Stimulated activated CD8-positive, alpha-beta memory T cell treated with anti-CD3 and anti-CD28 coated beads, Interleukin-4, amount 100 ng/mL, for 4 hours (primary cell): Measurements from ENCODE around the gene DIP2C.

ENCODE experiments used
- DNase-seq, 2 donors: peaks; one replicate each; pipeline ENCODE4 v3.0.0-alpha.2; 2020; ENCODE audit warnings: low read depth in 2 of 2, low spot score in 1 of 2

Gene DIP2C

GRCh38 chr10:506451-507354 lies 182.8 kb downstream of the DIP2C start:
- no peak for DNase-seq

GRCh38 chr10:505419-505818 lies 184.0 kb downstream of the DIP2C start:
- DNase-seq = no peak

- DNase-seq = no peak
Observed at GRCh38 chr10:504806-505205, 184.7 kb downstream of the DIP2C start.

GRCh38 chr10:504121-504611 lies 185.3 kb downstream of the DIP2C start:
- DNase-seq = no peak

GRCh38 chr10:501596-501995 lies 187.9 kb downstream of the DIP2C start:
- no peak for DNase-seq

- no peak for DNase-seq
Observed at GRCh38 chr10:500876-501275, 188.6 kb downstream of the DIP2C start.

- DNase-seq = no peak
Observed at GRCh38 chr10:499991-500390, 189.5 kb downstream of the DIP2C start.

GRCh38 chr10:498760-499435 lies 190.6 kb downstream of the DIP2C start:
- no peak for DNase-seq

GRCh38 chr10:497898-498451 lies 191.5 kb downstream of the DIP2C start:
- no peak for DNase-seq

GRCh38 chr10:497289-497688 lies 192.2 kb downstream of the DIP2C start:
- DNase-seq = no peak

GRCh38 chr10:494556-494955 lies 194.9 kb downstream of the DIP2C start:
- DNase-seq = no peak

GRCh38 chr10:494149-494542 lies 195.3 kb downstream of the DIP2C start:
- no peak for DNase-seq

- DNase-seq = no peak
Observed at GRCh38 chr10:493391-494148, 195.9 kb downstream of the DIP2C start.

- no peak for DNase-seq
Observed at GRCh38 chr10:492836-493235, 196.6 kb downstream of the DIP2C start.

GRCh38 chr10:491667-492424 lies 197.6 kb downstream of the DIP2C start:
- DNase-seq = no peak

GRCh38 chr10:490891-491571 lies 198.4 kb downstream of the DIP2C start:
- no peak for DNase-seq

- DNase-seq = no peak
Observed at GRCh38 chr10:490256-490655, 199.2 kb downstream of the DIP2C start.

GRCh38 chr10:489330-489729 lies 200.1 kb downstream of the DIP2C start:
- no peak for DNase-seq

- no peak for DNase-seq
Observed at GRCh38 chr10:488933-489215, 200.6 kb downstream of the DIP2C start.
